Measurements from ENCODE around the gene RTL1.

RTL1 gene

GRCh38 chr14:100898465-100898864 lies 5.1 kb downstream of the RTL1 start:
- no peak for DNase-seq

GRCh38 chr14:100896369-100897060 lies 7.0 kb downstream of the RTL1 start:
- DNase-seq = no peak

- no peak for DNase-seq
Observed at GRCh38 chr14:100895411-100895810, 8.1 kb downstream of the RTL1 start.

GRCh38 chr14:100894416-100894815 lies 9.1 kb downstream of the RTL1 start:
- no peak for DNase-seq

GRCh38 chr14:100893760-100894159 lies 9.8 kb downstream of the RTL1 start:
- DNase-seq = no peak

- no peak for DNase-seq
Observed at GRCh38 chr14:100893228-100893601, 10.3 kb downstream of the RTL1 start.

GRCh38 chr14:100892496-100893227 lies 10.9 kb downstream of the RTL1 start:
- no peak for DNase-seq

- no peak for DNase-seq
Observed at GRCh38 chr14:100891501-100892445, 11.7 kb downstream of the RTL1 start.

GRCh38 chr14:100891051-100891450 lies 12.5 kb downstream of the RTL1 start:
- no peak for DNase-seq

- DNase-seq = no peak
Observed at GRCh38 chr14:100890061-100890850, 13.3 kb downstream of the RTL1 start.

- DNase-seq = no peak
Observed at GRCh38 chr14:100889641-100890040, 13.9 kb downstream of the RTL1 start.

GRCh38 chr14:100888789-100889315 lies 14.7 kb downstream of the RTL1 start:
- no peak for DNase-seq

GRCh38 chr14:100887728-100888335 lies 15.7 kb downstream of the RTL1 start:
- no peak for DNase-seq

- DNase-seq = no peak
Observed at GRCh38 chr14:100885617-100886016, 17.9 kb downstream of the RTL1 start.

- no peak for DNase-seq
Observed at GRCh38 chr14:100885196-100885595, 18.3 kb downstream of the RTL1 start.

GRCh38 chr14:100884456-100884855 lies 19.1 kb downstream of the RTL1 start:
- DNase-seq = no peak

GRCh38 chr14:100883789-100884101 lies 19.8 kb downstream of the RTL1 start:
- no peak for DNase-seq

GRCh38 chr14:100882991-100883788 lies 20.3 kb downstream of the RTL1 start:
- DNase-seq = no peak

GRCh38 chr14:100882026-100882967 lies 21.2 kb downstream of the RTL1 start:
- DNase-seq = no peak
